GM12873 (cell line): ENCODE measurements around the gene GPR18.

Source experiments
- CTCF ChIP-seq: IDR thresholded peaks from 2 replicates; pipeline ENCODE4 v1.5.1; 2012; ENCODE audit warnings: low read depth, mild to moderate bottlenecking, moderate library complexity, low read length, control low read depth; ENCODE audit not compliant: insufficient read depth; ENCODE audit errors: missing control alignments

Gene GPR18

GRCh38 chr13:99251921-99252320 lies 6.3 kb downstream of the GPR18 start:
- no peak for TF ChIP-seq CTCF

GRCh38 chr13:99250982-99251825 lies 7.0 kb downstream of the GPR18 start:
- TF ChIP-seq CTCF = no peak

- TF ChIP-seq CTCF = no peak
Measured at GRCh38 chr13:99246100-99246499, 12.1 kb downstream of the GPR18 start.

GRCh38 chr13:99237981-99238662 lies 20.1 kb downstream of the GPR18 start:
- no peak for TF ChIP-seq CTCF

- TF ChIP-seq CTCF = no peak
Measured at GRCh38 chr13:99231721-99232120, 26.5 kb downstream of the GPR18 start.

- no peak for TF ChIP-seq CTCF
Measured at GRCh38 chr13:99230991-99231390, 27.2 kb downstream of the GPR18 start.
